GM15510 (cell line): ENCODE data around the gene VTI1A.

Experiments
- POLR2A ChIP-seq: IDR thresholded peaks from 3 replicates; pipeline ENCODE4 v1.6.1; 2011; ENCODE audit warnings: borderline replicate concordance; ENCODE audit not compliant: insufficient read length; ENCODE audit errors: extremely low read depth

VTI1A gene

DNA sequence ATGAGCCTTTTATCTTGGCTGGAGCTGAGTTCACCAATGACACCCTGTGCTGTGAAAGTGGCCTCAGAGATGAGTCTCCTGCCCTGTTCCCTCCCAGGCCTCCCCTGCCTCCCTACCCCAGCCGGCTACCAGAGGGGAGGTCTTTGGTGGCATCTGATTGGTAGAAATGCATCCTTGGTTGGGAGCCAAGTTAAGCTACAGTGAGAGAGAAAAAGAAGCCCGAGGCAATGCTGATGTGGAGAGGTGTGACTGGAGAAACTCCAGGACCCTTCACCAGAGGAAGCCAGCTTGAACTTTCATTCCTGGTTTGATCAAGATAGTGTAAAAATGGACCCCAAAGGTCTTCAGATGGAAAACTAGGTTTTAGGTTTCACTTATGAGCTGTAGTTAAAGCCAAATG is 311.9 kb downstream of the VTI1A start:
- no peak for TF ChIP-seq POLR2A

DNA sequence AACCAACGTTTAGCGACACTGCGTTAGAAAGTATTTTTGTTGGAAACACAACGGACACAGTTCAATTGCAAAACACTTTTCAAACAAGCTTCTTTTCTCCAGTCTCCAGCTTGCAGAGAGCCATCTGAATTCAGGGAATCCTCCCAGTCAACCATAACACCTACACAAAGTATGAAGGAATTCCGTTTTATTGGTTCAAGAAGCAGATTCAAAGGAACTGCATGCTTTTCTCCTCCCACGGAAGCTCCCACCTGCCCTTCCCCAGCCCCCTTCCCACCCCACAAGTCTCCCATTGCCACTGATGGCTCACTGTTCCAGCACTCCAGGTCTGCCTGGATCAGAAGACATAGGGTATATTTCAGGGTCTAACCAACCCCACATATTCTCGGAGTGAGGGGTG is 312.5 kb downstream of the VTI1A start:
- no peak for TF ChIP-seq POLR2A

- TF ChIP-seq POLR2A, result no peak
Observed at GRCh38 chr10:112761256-112761655, 314.2 kb downstream of the VTI1A start.

DNA sequence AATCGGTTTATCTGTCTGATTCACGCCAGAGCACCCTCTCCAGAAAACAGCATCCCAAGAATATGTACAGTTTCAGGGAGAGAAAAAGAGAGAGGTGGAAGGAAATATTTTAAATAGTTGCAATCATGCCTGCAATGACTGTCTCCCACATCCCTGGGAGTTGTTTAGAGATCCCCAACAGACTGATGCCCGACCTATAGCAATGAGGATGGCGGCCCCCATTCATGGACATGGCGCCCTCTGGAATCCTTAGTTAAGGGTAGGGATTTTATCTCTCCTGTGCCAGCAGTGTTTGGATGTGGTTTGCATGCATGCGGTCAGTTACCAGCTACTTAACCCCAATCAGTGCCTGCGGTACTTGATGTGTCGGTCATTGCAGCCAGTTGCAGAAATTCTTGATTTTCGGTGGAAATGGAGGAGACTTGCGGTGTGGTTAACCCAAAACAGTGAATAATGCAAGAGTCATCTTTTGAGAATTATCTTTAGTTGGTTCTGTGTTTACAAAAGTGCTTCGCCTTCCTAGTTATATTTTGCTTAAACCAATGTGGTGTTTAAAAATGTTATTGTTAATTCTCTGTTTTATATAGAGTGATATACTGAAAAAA is 317.0 kb downstream of the VTI1A start:
- TF ChIP-seq POLR2A, result no peak

DNA sequence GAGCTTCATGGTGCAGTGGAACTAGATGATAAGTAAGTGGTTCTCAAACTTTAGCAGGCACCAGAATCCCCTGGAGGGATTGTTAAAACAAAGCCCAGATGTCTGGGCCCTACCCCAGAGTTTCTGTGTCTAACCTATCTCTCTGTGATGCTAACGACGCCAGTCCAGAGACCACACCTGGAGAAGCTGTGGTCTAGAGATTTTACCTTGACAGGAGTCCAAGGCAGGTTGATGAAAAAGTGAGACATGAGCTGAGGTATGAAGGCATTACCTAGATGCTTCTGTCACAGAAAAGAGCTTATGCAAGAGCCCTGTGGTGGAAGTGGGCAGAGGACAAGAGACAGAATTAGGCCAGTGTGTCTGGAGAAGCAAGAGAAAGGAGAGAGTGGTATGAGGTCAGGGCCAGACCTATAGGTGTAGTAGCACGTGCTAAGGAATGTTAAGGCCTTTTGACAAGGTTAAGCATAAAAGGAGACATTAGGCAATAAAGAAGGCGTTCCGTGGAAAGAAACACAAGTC is 318.8 kb downstream of the VTI1A start:
- TF ChIP-seq POLR2A, result no peak

GRCh38 chr10:112766636-112767035 is 319.6 kb downstream of the VTI1A start:
- TF ChIP-seq POLR2A, result no peak

DNA sequence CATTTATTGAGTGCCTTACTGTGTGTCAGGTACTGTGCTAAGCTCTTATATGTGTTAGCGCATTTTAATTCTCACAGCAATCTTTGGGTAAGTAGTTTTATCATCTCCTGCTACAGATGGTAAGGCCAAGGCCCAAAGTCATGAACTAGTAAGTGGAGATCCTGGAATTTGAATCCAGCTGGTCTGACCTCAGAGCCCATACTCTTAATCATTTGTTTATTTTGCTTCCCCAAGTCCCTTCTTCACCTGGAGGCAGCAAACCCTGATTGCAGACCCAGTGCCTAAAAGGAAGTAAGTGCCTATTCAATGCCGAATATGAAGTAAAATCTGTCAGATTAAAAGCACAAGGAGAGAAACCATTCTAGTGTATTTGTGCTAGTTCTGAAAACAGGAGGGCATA is 320.1 kb downstream of the VTI1A start:
- TF ChIP-seq POLR2A, result no peak

- no peak for TF ChIP-seq POLR2A
Observed at GRCh38 chr10:112768121-112768520, 321.1 kb downstream of the VTI1A start.

GRCh38 chr10:112769081-112769480 is 322.1 kb downstream of the VTI1A start:
- no peak for TF ChIP-seq POLR2A

GRCh38 chr10:112769611-112770370 is 322.8 kb downstream of the VTI1A start:
- TF ChIP-seq POLR2A, result no peak

- TF ChIP-seq POLR2A, result no peak
Observed at GRCh38 chr10:112771733-112772132, 324.7 kb downstream of the VTI1A start.

DNA sequence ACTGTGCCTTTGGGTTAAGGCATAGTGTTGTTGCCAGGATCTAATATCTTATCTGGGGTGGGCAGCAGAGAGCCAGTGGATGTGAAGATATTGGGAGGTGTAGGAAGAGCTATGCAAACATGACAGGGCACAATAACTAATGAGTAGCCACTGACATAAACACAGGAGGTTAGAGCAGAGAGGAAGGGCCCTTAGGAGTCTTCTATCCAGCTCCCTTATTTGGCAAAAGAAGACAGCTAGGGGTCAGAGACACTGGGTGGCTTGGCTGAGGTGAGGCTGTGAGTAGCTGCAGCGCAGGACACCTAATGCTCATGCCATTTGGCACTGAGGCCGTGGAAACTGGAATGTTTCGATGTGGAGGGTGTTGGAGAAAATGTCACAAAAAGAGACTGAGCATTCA is 326.8 kb downstream of the VTI1A start:
- no peak for TF ChIP-seq POLR2A

- no peak for TF ChIP-seq POLR2A
Observed at GRCh38 chr10:112774210-112774609, 327.2 kb downstream of the VTI1A start.

DNA sequence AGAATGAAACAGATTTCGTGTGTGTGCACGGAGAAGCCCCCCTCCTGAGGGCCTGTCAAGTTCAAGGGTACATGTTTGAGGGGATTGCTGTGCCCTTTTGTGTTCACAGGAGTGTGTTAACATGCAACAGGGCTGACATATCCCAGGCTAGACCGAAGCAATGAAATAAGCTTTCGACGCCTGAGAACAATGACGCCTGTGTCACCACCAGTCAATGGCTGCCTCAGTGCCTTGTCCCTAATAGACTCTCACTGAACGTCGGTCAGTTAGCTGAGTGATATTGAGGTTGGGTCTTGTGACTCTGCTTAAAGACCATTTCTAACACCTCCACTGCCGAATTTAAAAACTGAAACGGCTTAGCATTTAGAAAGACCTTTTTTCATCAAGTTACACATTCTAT is 327.8 kb downstream of the VTI1A start:
- TF ChIP-seq POLR2A, result no peak

GRCh38 chr10:112775381-112775780 is 328.4 kb downstream of the VTI1A start:
- no peak for TF ChIP-seq POLR2A
